ENCODE measurements around the gene LAMB1.

The LAMB1 gene

DNA sequence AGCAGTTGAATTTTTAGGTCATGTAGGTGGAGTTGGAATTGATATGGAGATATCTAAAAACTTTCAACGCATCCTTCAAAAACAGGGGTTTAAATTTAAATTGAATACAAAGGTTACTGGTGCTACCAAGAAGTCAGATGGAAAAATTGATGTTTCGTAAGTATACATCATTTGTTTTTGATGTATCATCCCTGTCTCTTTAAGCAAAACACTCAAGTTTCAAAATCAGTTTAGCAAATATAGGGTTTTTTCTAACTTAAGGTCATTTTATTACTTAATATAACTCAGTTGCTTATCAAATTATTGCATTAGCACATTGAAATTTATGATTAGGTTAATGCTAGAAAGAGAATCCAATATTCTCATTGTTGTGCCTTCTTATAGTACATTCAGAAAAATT, 87.4 kb downstream of the LAMB1 start:
- no CpG with 5 or more reads among the region's 2 CpGs for WGBS, 2 donors (ENCODE audit: extremely low coverage in 2 of 2, insufficient read length in 2 of 2, insufficient replicate concordance in 1 of 2)
- H3K23ac ChIP-seq (ENCODE audit: low read depth, low read length, poor library complexity), result no peak overlapping the region
- no peaks in the 10 kb centered on the region for H3K4me1 ChIP-seq (ENCODE audit: control insufficient read depth in 2 of 2, insufficient read depth in 1 of 2, low read depth in 1 of 2, low read length in 2 of 2)
- peaks cover 12 to 99% of the 10 kb centered on the region in 2 donors for H3K36me3 ChIP-seq (replicated peaks in 1 of 2; ENCODE audit: control insufficient read depth in 2 of 2, insufficient read depth in 2 of 2, low read length in 2 of 2)
- no peak overlapping the region for H3K4ac ChIP-seq (ENCODE audit: low read length)
- H3K27ac ChIP-seq (replicated peaks; ENCODE audit: low read length), result no peak overlapping the region
- no peak overlapping the region for H3K14ac ChIP-seq (ENCODE audit: low read length)
- no peaks in the 10 kb centered on the region for H3K9me3 ChIP-seq (replicated peaks in 1 of 2; ENCODE audit: control insufficient read depth in 2 of 2, insufficient read depth in 1 of 2, low read depth in 1 of 2, low read length in 2 of 2)
- H3K4me3 ChIP-seq (ENCODE audit: low read length in 2 of 2), result no peak overlapping the region
- H3K18ac ChIP-seq (ENCODE audit: low read length), result no peak overlapping the region
- no peak overlapping the region for H2BK15ac ChIP-seq (ENCODE audit: low read length)
- H3K79me1 ChIP-seq (ENCODE audit: low read depth, low read length), result no peaks in the 10 kb centered on the region
- H4K8ac ChIP-seq (ENCODE audit: low read depth, low read length), result no peak overlapping the region
- no peaks in the 10 kb centered on the region for H3K27me3 ChIP-seq (ENCODE audit: control insufficient read depth in 3 of 3, insufficient read depth in 3 of 3, low read depth in 1 of 3, low read length in 3 of 3)
- H2BK120ac ChIP-seq (ENCODE audit: low read depth, low read length), result no peak overlapping the region
- H2BK5ac ChIP-seq (ENCODE audit: low read length), result no peak overlapping the region
- H2AK5ac ChIP-seq (ENCODE audit: low read depth, low read length), result no peak overlapping the region
- no peak overlapping the region for H2AFZ ChIP-seq (ENCODE audit: low read length)
- H3K4me2 ChIP-seq (ENCODE audit: insufficient read depth, low read length, poor library complexity, severe bottlenecking), result no peak overlapping the region
- H4K91ac ChIP-seq (ENCODE audit: low read depth, low read length, poor library complexity), result no peak overlapping the region
- H3K9ac ChIP-seq (ENCODE audit: low read depth, low read length, poor library complexity), result no peak overlapping the region
- DNase-seq (ENCODE audit: low spot score), result no peak
- no peak overlapping the region for H2BK12ac ChIP-seq (ENCODE audit: low read length)

DNA sequence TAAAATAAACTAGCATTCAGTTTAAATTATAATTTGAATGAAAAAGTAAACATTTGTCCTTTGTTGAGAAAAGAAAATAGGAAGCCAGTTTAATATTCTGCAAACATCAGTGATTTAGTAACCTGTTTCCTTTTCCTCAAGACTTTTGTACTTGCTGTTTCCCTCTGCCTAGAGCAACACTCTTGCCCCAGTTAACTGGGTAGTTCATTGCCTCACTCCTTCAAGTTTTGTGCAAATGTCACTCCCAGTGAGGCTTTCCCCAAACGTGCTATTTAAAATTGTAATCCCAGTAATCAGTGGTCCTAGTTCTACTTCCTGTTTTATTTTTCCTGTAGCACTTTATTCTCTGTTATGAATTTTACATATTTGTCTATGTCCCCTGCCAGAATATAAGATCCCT, 88.1 kb downstream of the LAMB1 start:
- Histone ChIP-seq H2BK5ac (ENCODE audit: low read length) (no peak overlapping the region), H2AK5ac (ENCODE audit: low read depth, low read length) (no peak overlapping the region), H4K8ac (ENCODE audit: low read depth, low read length) (no peak overlapping the region), H3K4me3 (ENCODE audit: low read length in 2 of 2) (no peak overlapping the region), H3K36me3 (replicated peaks in 1 of 2; ENCODE audit: control insufficient read depth in 2 of 2, insufficient read depth in 2 of 2, low read length in 2 of 2) (peaks cover 9 to 99% of the 10 kb centered on the region in 2 donors), H2BK12ac (ENCODE audit: low read length) (no peak overlapping the region), H2BK15ac (ENCODE audit: low read length) (no peak overlapping the region), H3K18ac (ENCODE audit: low read length) (no peak overlapping the region), H3K4ac (ENCODE audit: low read length) (no peak overlapping the region), H2AFZ (ENCODE audit: low read length) (no peak overlapping the region), H3K4me2 (ENCODE audit: insufficient read depth, low read length, poor library complexity, severe bottlenecking) (no peak overlapping the region), H3K27me3 (ENCODE audit: control insufficient read depth in 3 of 3, insufficient read depth in 3 of 3, low read depth in 1 of 3, low read length in 3 of 3) (no peaks in the 10 kb centered on the region), H3K4me1 (ENCODE audit: control insufficient read depth in 2 of 2, insufficient read depth in 1 of 2, low read depth in 1 of 2, low read length in 2 of 2) (no peaks in the 10 kb centered on the region), H3K9me3 (replicated peaks in 1 of 2; ENCODE audit: control insufficient read depth in 2 of 2, insufficient read depth in 1 of 2, low read depth in 1 of 2, low read length in 2 of 2) (no peaks in the 10 kb centered on the region), H3K27ac (replicated peaks; ENCODE audit: low read length) (no peak overlapping the region), H4K91ac (ENCODE audit: low read depth, low read length, poor library complexity) (no peak overlapping the region), H3K9ac (ENCODE audit: low read depth, low read length, poor library complexity) (no peak overlapping the region), H3K23ac (ENCODE audit: low read depth, low read length, poor library complexity) (no peak overlapping the region), H3K79me1 (ENCODE audit: low read depth, low read length) (no peaks in the 10 kb centered on the region), H2BK120ac (ENCODE audit: low read depth, low read length) (no peak overlapping the region), H3K14ac (ENCODE audit: low read length) (no peak overlapping the region)
- DNase-seq (ENCODE audit: low spot score), result no peak
- WGBS, 2 donors (ENCODE audit: extremely low coverage in 2 of 2, insufficient read length in 2 of 2, insufficient replicate concordance in 1 of 2), result no CpG with 5 or more reads among the region's 1 CpG

DNA sequence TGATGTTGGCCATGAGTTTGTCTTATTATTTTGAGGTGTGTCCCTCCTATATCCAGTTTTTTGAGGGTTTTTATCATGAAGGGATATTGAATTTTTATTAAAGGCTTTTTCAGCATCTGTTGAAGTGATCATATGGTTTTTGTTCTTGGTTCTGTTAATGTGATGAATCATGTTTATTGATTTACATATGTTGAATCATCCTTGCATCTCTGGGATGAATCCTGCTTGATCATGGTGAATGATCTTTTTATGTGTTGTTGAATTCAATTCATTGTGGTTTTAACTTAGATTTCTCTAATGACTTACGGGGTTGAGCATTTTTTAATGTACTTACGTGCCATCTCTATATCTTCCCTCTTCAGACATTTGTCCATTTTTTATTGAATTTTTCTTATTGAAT, 89.1 kb downstream of the LAMB1 start:
- Histone ChIP-seq H3K14ac (ENCODE audit: low read length) (no peak overlapping the region), H3K9me3 (replicated peaks in 1 of 2; ENCODE audit: control insufficient read depth in 2 of 2, insufficient read depth in 1 of 2, low read depth in 1 of 2, low read length in 2 of 2) (no peaks in the 10 kb centered on the region), H3K79me1 (ENCODE audit: low read depth, low read length) (no peaks in the 10 kb centered on the region), H2BK5ac (ENCODE audit: low read length) (no peak overlapping the region), H3K36me3 (replicated peaks in 1 of 2; ENCODE audit: control insufficient read depth in 2 of 2, insufficient read depth in 2 of 2, low read length in 2 of 2) (peaks cover 12 to 99% of the 10 kb centered on the region in 2 donors), H3K4me2 (ENCODE audit: insufficient read depth, low read length, poor library complexity, severe bottlenecking) (no peak overlapping the region), H3K27ac (replicated peaks; ENCODE audit: low read length) (no peak overlapping the region), H2BK15ac (ENCODE audit: low read length) (no peak overlapping the region), H3K4me3 (ENCODE audit: low read length in 2 of 2) (no peak overlapping the region), H2AK5ac (ENCODE audit: low read depth, low read length) (no peak overlapping the region), H3K9ac (ENCODE audit: low read depth, low read length, poor library complexity) (no peak overlapping the region), H4K8ac (ENCODE audit: low read depth, low read length) (no peak overlapping the region), H3K23ac (ENCODE audit: low read depth, low read length, poor library complexity) (no peak overlapping the region), H2BK12ac (ENCODE audit: low read length) (no peak overlapping the region), H3K4ac (ENCODE audit: low read length) (no peak overlapping the region), H4K91ac (ENCODE audit: low read depth, low read length, poor library complexity) (no peak overlapping the region), H2AFZ (ENCODE audit: low read length) (no peak overlapping the region), H2BK120ac (ENCODE audit: low read depth, low read length) (no peak overlapping the region), H3K27me3 (ENCODE audit: control insufficient read depth in 3 of 3, insufficient read depth in 3 of 3, low read depth in 1 of 3, low read length in 3 of 3) (no peaks in the 10 kb centered on the region), H3K18ac (ENCODE audit: low read length) (no peak overlapping the region), H3K4me1 (ENCODE audit: control insufficient read depth in 2 of 2, insufficient read depth in 1 of 2, low read depth in 1 of 2, low read length in 2 of 2) (no peaks in the 10 kb centered on the region)
- DNase-seq (ENCODE audit: low spot score), result no peak
- no CpG with 5 or more reads among the region's 2 CpGs for WGBS, 2 donors (ENCODE audit: extremely low coverage in 2 of 2, insufficient read length in 2 of 2, insufficient replicate concordance in 1 of 2)

GRCh38 chr7:107911981-107912380, 91.0 kb downstream of the LAMB1 start:
- Histone ChIP-seq H4K91ac (ENCODE audit: low read depth, low read length, poor library complexity) (no peak overlapping the region), H3K4me1 (ENCODE audit: control insufficient read depth in 2 of 2, insufficient read depth in 1 of 2, low read depth in 1 of 2, low read length in 2 of 2) (no peaks in the 10 kb centered on the region), H4K8ac (ENCODE audit: low read depth, low read length) (no peak overlapping the region), H3K27me3 (ENCODE audit: control insufficient read depth in 3 of 3, insufficient read depth in 3 of 3, low read depth in 1 of 3, low read length in 3 of 3) (no peaks in the 10 kb centered on the region), H2AFZ (ENCODE audit: low read length) (no peak overlapping the region), H2BK120ac (ENCODE audit: low read depth, low read length) (no peak overlapping the region), H2BK12ac (ENCODE audit: low read length) (no peak overlapping the region), H3K79me1 (ENCODE audit: low read depth, low read length) (no peaks in the 10 kb centered on the region), H3K4me3 (ENCODE audit: low read length in 2 of 2) (no peak overlapping the region), H3K4ac (ENCODE audit: low read length) (no peak overlapping the region), H3K23ac (ENCODE audit: low read depth, low read length, poor library complexity) (no peak overlapping the region), H2BK5ac (ENCODE audit: low read length) (no peak overlapping the region), H3K36me3 (replicated peaks in 1 of 2; ENCODE audit: control insufficient read depth in 2 of 2, insufficient read depth in 2 of 2, low read length in 2 of 2) (peaks cover 7 to 97% of the 10 kb centered on the region in 2 donors), H2AK5ac (ENCODE audit: low read depth, low read length) (no peak overlapping the region), H3K27ac (replicated peaks; ENCODE audit: low read length) (no peak overlapping the region), H3K9ac (ENCODE audit: low read depth, low read length, poor library complexity) (no peak overlapping the region), H3K9me3 (replicated peaks in 1 of 2; ENCODE audit: control insufficient read depth in 2 of 2, insufficient read depth in 1 of 2, low read depth in 1 of 2, low read length in 2 of 2) (no peaks in the 10 kb centered on the region), H2BK15ac (ENCODE audit: low read length) (no peak overlapping the region), H3K14ac (ENCODE audit: low read length) (no peak overlapping the region), H3K18ac (ENCODE audit: low read length) (no peak overlapping the region), H3K4me2 (ENCODE audit: insufficient read depth, low read length, poor library complexity, severe bottlenecking) (no peak overlapping the region)
- no CpG with 5 or more reads among the region's 2 CpGs for WGBS, 2 donors (ENCODE audit: extremely low coverage in 2 of 2, insufficient read length in 2 of 2, insufficient replicate concordance in 1 of 2)
- DNase-seq (ENCODE audit: low spot score), result no peak
